ENCODE data around the gene LAGE3.
A peak's percentile ranks its signal among the peaks of the same experiment; 100 is the strongest.
"Not testable (repeated sequence)": the region's sequence is repeated elsewhere in the genome, so short reads cannot be mapped to it uniquely, and the experiment has no call there.

The LAGE3 gene

GRCh38 chrX:154501423-154501822 is 22.3 kb upstream of the LAGE3 start:
- not testable (repeated sequence) for DNase-seq

DNA sequence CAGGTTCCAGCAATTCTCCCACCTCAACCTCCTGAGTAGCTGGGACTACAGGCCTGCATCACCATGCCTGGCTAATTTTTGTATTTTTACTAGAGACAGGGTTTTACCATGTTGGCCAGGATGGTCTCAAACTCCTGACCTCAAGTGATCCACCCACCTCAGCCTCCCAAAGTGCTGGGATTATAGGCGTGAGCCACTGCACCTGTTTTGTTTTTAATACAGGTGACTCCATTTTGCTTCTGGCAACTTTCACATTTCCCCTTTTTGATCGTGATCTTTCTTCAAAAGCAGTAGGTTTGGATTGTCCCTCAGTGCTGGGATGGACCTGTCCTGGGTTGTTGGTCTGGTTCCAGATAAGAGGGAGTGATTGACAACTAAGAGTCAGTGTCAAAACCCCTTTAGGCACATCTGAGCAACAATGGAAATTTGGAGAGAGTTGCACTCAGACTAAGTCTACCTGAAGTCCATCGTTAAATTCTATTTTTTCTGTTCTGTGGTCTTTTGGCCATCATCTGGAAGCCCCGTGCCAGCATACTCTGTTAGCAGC is 17.6 kb upstream of the LAGE3 start:
- DNase-seq = not testable (repeated sequence)

- DNase-seq = peak; percentile 12
These were observed 16.4 kb upstream of the LAGE3 start for GRCh38 chrX:154495472-154495922.

DNA sequence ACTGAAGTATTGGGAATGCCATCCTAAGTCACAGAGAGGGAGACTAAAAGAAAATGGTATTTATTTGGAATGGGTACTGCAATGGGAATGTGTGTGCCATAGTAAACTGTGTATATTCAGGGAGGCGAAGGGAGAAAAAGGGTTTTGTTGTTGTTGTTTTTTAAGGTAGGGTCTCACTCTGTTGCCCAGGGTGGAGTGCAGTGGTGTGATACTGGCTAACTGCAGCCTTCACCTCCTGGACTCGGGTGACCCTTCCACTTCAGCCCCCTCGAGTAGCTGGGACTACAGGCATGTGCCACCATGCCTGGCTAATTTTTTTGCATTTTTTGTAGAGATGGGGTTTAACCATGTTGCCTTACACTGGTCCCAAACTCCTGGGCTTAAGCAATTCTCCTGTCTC is 15.6 kb upstream of the LAGE3 start:
- DNase-seq = no peak

- peak; percentile 94 for DNase-seq
These were observed 11.5 kb upstream of the LAGE3 start, which contains the start of gene SLC10A3 for GRCh38 chrX:154490414-154491083. TSS of gene SLC10A3 (minus strand) at chrX:154490629. CDS start at chrX:154488940, 1,689 bp downstream.

DNA sequence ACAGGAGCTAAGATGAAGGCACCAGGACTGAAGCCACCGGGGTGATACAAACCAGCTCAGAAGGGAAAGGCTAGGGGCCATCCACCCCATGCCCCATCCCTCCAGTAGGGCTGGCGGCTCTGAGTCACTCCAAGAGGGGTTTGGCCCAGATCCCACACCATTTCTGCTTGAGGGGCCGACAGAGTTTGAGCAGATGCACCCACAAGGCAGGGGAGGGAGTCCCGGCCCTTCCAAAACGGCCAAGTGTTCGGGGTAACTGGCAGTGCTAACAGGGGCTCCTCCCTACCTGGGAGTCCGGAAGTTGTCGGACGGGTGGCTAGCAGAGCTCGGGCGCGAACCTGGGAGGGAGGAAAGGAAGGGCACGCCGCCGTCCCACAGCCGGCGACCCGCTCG is 10.9 kb upstream of the LAGE3 start:
- DNase-seq = peak; percentile 26

DNA sequence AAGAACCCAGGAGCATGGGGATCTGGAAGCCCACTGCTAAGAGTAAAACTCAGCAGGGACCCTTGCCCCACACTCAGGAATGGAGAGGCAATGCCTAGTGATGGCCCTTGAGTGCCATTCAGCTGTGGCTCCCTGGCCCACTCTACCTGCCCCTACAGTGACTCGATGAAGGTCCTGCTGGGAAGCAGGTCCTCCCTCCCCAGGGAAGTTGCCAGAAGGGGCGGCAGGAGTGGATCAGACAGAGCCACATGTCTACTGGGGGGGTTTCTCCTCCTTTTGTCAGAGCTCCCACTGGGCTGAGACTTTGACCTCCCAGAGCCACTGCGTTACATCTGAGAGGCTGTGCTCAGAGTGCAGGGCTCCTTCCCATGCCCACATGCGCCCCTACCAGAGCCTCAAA is 10.1 kb upstream of the LAGE3 start:
- DNase-seq = no peak

DNA sequence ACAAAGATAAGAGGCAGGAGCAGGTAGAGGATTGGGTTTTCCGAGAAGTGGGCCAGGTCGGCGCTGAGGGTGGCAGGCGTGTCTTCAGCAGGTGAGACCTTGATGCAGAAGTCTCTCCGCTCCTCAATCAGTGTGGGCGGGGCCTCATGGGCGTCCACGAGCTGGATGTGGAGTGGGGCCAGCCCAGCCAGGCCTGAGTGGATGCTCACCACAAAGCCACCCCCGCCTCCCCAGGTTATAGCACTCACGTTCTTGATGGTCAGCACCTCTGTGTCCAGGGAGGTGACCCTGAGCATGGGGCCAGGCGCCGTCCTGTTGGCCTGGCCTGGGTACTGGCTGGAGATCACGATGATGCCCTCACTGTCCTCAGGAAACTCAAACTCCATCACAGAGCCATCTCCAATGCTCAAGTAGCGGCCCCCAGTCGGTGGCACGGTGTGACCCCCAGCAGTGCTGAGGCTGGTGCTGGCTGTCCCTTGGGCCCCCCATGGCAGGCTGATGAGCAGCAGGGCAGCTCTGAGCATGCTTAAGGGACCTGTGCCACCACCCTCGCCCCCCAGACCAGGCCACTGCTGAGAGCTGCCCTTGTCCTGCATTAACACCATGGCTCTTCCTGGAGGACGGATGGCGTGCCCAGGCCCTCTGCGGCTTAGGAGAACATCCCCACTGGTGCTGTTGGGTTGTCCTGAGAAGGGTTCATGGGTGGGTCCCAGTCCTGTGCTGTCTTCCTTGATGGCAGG is 9.4 kb upstream of the LAGE3 start:
- no peak for DNase-seq

DNA sequence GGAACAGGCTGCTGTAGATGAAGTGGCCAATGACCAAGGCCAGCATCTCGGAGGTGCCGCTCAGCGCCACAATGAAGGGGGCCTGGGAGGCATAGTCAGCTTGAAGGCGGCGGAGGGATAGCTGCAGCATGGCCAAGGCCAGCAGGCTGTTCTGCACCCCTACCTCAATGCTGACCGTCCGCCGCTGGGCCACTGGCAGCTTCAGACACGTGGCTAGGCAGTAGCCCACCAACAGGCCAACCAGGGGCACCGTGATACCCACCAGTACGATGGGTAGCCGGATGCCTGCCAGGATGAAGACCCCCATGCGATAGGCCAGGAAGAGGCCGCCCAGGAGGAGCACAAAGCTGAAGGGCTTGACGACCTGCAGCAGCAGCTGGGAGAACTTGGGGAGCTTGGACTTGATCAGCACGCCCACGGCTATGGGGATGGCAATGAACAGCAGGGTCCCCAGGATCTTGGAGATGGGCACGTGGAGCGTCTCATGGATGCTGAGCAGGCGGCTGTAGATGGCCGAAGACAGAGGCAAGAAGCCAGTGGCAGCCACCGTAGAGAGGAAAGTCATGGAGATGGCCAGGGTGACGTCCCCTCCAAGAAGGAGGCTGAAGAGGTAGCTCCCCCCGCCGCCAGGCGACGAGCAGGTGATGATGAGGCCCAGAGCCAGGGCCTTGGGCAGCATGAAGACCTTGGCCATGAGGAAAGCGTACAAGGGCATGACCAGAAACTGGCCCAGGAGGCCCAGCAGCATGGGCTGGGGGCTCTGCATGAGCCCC is 8.6 kb upstream of the LAGE3 start:
- no peak for DNase-seq

- peak; percentile 48 for DNase-seq
These were observed 7.5 kb upstream of the LAGE3 start, which contains the start of gene UBL4A for GRCh38 chrX:154486396-154487207. TSS of gene UBL4A (minus strand) at chrX:154486615. CDS start at chrX:154486584, 31 bp downstream.

- peak; percentile 19 for DNase-seq
These were observed 6.9 kb upstream of the LAGE3 start for GRCh38 chrX:154486052-154486395.

DNA sequence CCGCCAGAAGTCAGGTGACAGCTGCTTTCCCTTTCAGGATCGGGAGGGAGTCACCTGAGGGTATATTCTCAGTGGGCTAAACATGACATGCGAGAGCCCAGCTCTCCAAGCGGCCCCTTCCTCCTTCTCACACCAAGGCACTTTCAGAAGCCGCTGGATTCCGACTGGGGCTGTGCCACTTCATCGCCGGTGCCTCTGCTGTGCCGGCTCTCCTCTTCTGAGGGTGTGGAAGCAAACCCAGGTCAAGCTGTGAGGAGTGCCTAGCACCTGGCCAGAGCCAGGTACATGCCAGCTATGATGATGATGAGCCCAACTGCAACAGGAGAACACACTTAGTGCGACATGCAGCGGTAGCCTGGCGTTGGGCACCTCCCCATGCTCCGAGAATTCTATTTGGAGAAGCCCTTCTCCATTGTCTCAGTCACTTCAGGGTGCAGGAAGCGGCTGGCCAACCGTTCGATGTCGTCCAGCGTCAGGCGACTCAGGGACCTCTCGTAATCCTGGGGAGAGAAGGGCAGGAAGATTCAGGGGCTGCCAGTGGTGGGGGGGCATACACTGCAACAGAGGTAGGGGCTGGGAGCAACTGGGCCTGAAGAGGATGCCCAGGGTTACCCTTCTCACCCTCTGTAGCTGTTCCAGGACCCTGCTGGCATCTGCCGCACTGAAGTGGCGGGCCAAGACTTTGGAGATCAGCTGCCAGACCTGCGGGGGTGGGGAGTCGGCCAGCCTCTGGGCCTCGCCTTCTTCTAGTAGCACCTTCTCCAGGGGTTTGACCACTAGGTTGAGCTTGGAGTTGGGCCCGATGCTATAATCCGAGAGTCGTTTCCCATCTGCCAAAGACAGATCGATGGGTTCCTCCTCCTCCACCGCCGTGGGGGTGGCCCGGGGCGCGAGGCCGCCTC is 6.3 kb upstream of the LAGE3 start:
- DNase-seq = peak; percentile 17

- no peak for DNase-seq
These were observed 5.4 kb upstream of the LAGE3 start for GRCh38 chrX:154484255-154485149.

GRCh38 chrX:154483325-154483724 is 4.2 kb upstream of the LAGE3 start:
- no peak for DNase-seq

DNA sequence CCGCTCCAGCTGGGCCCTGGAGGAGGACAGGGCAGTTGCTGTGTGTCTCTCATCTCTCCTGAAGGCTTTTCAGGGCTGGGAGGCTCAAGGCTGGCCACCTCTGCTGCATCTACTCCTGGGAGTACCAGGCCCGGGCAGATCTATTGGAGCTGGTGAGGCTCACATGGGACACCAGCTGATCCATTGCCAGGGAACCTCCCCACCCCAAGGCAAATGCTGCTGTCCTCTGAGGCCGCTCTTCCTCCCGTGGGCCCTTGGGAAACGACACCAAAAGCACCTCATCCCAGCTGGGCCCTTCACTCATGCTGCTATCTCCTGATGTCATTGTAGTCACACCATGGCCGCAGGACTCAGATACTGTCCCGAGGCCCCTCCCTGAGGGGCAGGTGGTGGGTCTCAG is 3.7 kb upstream of the LAGE3 start:
- no peak for DNase-seq

GRCh38 chrX:154481911-154482601 is 3.0 kb upstream of the LAGE3 start:
- DNase-seq = no peak

- DNase-seq = no peak
These were observed 2.1 kb upstream of the LAGE3 start for GRCh38 chrX:154481195-154481594.

DNA sequence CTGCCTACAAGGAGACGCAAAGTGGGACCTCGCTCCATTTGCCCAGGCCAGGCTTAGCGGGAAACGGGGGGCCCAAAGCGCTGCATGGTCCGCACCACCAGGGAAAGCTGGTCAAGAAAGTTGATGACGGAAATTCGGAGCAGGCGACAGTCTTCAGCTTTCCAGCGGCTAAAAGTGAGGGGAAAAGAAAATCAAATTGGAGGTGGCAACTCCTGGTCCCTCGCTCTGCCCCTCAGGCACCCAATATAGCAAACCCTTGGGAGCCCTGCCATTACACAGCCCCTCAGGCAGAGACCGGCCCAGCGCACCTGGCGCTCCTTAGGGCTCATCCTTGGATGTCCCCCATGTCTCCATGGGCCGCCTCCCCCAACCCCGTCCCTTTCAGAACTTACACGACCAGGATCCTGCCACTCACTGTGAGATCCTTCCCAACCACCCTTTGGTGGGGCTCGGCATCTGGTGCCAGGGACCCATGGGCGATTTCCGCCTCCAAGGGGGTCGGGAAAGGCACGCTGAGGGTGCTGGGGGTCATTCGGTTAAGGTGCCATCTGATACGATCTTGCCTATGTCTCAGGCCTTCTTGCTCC is 1.1 kb downstream of the LAGE3 start:
- peak; percentile 13 for DNase-seq

DNA sequence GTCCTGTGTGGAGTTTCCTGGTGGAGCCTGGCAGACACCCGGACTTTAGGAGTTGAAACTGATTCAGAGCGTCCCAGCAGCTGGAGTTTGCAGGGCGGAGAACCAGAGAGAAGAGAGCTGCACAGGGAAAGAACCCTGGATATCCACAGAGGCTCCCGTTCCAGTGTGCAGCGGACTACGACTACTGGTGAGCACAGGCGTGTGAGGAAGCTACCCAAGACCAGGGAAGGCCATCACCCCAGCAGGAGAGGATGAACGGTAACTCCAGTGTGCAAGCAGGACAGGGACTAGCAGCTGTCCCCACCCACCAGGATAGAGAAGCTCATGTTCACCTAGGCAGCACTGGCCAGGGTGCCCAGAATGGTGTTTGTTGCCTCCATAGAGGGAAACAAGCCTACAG is 2.3 kb downstream of the LAGE3 start:
- no peak for DNase-seq

Measured in NCI-H1105 treated with DMSO at 0.1 percent for 48 hours (cell line).